ENCODE measurements around the gene OR5K4. TPM values are rescaled to one million over a fixed set of nuclear protein-coding genes. Genes with fewer than 3 reads are reported as not detected.

The OR5K4 gene
- total and polyA plus RNA-seq, 2 of the 8 experiments (the other 6 are each of a cell fraction or from before 2014, with no cell fraction given) = not detected

GRCh38 chr3:98402507-98402906 lies 48.9 kb downstream of the OR5K4 start (continued):
- TF ChIP-seq, protein P1, sequence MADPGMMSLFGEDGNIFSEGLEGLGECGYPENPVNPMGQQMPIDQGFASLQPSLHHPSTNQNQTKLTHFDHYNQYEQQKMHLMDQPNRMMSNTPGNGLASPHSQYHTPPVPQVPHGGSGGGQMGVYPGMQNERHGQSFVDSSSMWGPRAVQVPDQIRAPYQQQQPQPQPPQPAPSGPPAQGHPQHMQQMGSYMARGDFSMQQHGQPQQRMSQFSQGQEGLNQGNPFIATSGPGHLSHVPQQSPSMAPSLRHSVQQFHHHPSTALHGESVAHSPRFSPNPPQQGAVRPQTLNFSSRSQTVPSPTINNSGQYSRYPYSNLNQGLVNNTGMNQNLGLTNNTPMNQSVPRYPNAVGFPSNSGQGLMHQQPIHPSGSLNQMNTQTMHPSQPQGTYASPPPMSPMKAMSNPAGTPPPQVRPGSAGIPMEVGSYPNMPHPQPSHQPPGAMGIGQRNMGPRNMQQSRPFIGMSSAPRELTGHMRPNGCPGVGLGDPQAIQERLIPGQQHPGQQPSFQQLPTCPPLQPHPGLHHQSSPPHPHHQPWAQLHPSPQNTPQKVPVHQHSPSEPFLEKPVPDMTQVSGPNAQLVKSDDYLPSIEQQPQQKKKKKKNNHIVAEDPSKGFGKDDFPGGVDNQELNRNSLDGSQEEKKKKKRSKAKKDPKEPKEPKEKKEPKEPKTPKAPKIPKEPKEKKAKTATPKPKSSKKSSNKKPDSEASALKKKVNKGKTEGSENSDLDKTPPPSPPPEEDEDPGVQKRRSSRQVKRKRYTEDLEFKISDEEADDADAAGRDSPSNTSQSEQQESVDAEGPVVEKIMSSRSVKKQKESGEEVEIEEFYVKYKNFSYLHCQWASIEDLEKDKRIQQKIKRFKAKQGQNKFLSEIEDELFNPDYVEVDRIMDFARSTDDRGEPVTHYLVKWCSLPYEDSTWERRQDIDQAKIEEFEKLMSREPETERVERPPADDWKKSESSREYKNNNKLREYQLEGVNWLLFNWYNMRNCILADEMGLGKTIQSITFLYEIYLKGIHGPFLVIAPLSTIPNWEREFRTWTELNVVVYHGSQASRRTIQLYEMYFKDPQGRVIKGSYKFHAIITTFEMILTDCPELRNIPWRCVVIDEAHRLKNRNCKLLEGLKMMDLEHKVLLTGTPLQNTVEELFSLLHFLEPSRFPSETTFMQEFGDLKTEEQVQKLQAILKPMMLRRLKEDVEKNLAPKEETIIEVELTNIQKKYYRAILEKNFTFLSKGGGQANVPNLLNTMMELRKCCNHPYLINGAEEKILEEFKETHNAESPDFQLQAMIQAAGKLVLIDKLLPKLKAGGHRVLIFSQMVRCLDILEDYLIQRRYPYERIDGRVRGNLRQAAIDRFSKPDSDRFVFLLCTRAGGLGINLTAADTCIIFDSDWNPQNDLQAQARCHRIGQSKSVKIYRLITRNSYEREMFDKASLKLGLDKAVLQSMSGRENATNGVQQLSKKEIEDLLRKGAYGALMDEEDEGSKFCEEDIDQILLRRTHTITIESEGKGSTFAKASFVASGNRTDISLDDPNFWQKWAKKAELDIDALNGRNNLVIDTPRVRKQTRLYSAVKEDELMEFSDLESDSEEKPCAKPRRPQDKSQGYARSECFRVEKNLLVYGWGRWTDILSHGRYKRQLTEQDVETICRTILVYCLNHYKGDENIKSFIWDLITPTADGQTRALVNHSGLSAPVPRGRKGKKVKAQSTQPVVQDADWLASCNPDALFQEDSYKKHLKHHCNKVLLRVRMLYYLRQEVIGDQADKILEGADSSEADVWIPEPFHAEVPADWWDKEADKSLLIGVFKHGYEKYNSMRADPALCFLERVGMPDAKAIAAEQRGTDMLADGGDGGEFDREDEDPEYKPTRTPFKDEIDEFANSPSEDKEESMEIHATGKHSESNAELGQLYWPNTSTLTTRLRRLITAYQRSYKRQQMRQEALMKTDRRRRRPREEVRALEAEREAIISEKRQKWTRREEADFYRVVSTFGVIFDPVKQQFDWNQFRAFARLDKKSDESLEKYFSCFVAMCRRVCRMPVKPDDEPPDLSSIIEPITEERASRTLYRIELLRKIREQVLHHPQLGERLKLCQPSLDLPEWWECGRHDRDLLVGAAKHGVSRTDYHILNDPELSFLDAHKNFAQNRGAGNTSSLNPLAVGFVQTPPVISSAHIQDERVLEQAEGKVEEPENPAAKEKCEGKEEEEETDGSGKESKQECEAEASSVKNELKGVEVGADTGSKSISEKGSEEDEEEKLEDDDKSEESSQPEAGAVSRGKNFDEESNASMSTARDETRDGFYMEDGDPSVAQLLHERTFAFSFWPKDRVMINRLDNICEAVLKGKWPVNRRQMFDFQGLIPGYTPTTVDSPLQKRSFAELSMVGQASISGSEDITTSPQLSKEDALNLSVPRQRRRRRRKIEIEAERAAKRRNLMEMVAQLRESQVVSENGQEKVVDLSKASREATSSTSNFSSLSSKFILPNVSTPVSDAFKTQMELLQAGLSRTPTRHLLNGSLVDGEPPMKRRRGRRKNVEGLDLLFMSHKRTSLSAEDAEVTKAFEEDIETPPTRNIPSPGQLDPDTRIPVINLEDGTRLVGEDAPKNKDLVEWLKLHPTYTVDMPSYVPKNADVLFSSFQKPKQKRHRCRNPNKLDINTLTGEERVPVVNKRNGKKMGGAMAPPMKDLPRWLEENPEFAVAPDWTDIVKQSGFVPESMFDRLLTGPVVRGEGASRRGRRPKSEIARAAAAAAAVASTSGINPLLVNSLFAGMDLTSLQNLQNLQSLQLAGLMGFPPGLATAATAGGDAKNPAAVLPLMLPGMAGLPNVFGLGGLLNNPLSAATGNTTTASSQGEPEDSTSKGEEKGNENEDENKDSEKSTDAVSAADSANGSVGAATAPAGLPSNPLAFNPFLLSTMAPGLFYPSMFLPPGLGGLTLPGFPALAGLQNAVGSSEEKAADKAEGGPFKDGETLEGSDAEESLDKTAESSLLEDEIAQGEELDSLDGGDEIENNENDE (IDR thresholded peaks at IDR 0.05; ENCODE audit: insufficient replicate concordance, low read length) = no peak
- TF ChIP-seq, protein P2, sequence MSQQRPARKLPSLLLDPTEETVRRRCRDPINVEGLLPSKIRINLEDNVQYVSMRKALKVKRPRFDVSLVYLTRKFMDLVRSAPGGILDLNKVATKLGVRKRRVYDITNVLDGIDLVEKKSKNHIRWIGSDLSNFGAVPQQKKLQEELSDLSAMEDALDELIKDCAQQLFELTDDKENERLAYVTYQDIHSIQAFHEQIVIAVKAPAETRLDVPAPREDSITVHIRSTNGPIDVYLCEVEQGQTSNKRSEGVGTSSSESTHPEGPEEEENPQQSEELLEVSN (IDR thresholded peaks at IDR 0.05) = no peak
- TF ChIP-seq RAD21 (IDR thresholded peaks at IDR 0.05 in 1 of 2, conservative IDR thresholded peaks at IDR 0.05 in 1 of 2; ENCODE audit: low read depth in 2 of 2, low read length in 2 of 2) (no peak), CBX5 (IDR thresholded peaks at IDR 0.05; ENCODE audit: low read depth, low read length) (no peak), RNF2 (IDR thresholded peaks at IDR 0.05; ENCODE audit: borderline replicate concordance, low read depth, low read length, missing control alignments, poor library complexity, severe bottlenecking) (no peak), SP2 (IDR thresholded peaks at IDR 0.05; ENCODE audit: low read length) (no peak), TCF12 (IDR thresholded peaks at IDR 0.05; ENCODE audit: low read depth, low read length) (no peak), SRF (IDR thresholded peaks at IDR 0.05; ENCODE audit: low read depth, low read length) (no peak)
- TF ChIP-seq, protein P3, sequence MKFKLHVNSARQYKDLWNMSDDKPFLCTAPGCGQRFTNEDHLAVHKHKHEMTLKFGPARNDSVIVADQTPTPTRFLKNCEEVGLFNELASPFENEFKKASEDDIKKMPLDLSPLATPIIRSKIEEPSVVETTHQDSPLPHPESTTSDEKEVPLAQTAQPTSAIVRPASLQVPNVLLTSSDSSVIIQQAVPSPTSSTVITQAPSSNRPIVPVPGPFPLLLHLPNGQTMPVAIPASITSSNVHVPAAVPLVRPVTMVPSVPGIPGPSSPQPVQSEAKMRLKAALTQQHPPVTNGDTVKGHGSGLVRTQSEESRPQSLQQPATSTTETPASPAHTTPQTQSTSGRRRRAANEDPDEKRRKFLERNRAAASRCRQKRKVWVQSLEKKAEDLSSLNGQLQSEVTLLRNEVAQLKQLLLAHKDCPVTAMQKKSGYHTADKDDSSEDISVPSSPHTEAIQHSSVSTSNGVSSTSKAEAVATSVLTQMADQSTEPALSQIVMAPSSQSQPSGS (IDR thresholded peaks at IDR 0.05; ENCODE audit: low read length) = no peak

Data from H1 (cell line).